HG02623 (cell line): ENCODE data around the gene ZMYND19.
"Not testable (repeated sequence)": the region's sequence is repeated elsewhere in the genome, so short reads cannot be mapped to it uniquely, and the experiment has no call there.

ENCODE experiments used
- ATAC-seq: cut with Tn5 transposase; IDR thresholded peaks from one replicate; pipeline ENCODE4 v1.9.1; 2021; ENCODE audit warnings: moderate library complexity; ENCODE audit not compliant: unreplicated experiment

Gene ZMYND19

GRCh38 chr9:137589441-137590122, 730 bp downstream of the ZMYND19 start:
- ATAC-seq, result peak; percentile 15

GRCh38 chr9:137588891-137589290, 1.4 kb downstream of the ZMYND19 start:
- ATAC-seq, result no peak

- ATAC-seq, result no peak
These were observed 2.0 kb downstream of the ZMYND19 start for GRCh38 chr9:137588311-137588710.

GRCh38 chr9:137586854-137587253, 3.5 kb downstream of the ZMYND19 start:
- no peak for ATAC-seq

- ATAC-seq, result no peak
These were observed 6.4 kb downstream of the ZMYND19 start for GRCh38 chr9:137583957-137584356.

GRCh38 chr9:137583347-137583746, 7.0 kb downstream of the ZMYND19 start:
- ATAC-seq, result no peak

- no peak for ATAC-seq
These were observed 7.9 kb downstream of the ZMYND19 start for GRCh38 chr9:137582286-137582860.

- no peak for ATAC-seq
These were observed 8.7 kb downstream of the ZMYND19 start for GRCh38 chr9:137581361-137582285.

GRCh38 chr9:137580954-137581322, 9.4 kb downstream of the ZMYND19 start:
- no peak for ATAC-seq

GRCh38 chr9:137580209-137580953, 9.9 kb downstream of the ZMYND19 start:
- ATAC-seq, result no peak

GRCh38 chr9:137579259-137579604, 11.1 kb downstream of the ZMYND19 start:
- ATAC-seq, result no peak

GRCh38 chr9:137578518-137579258, 11.6 kb downstream of the ZMYND19 start, which contains the start of gene DPH7:
Gene DPH7 (minus strand): TSS chr9:137578925. CDS start chr9:137578777, 148 bp downstream.
- ATAC-seq, result peak; percentile 78

GRCh38 chr9:137575716-137576411, 14.4 kb downstream of the ZMYND19 start:
- no peak for ATAC-seq

GRCh38 chr9:137575364-137575715, 15.0 kb downstream of the ZMYND19 start:
- no peak for ATAC-seq

- ATAC-seq, result no peak
These were observed 16.1 kb downstream of the ZMYND19 start for GRCh38 chr9:137574192-137574591.

- no peak for ATAC-seq
These were observed 19.7 kb downstream of the ZMYND19 start for GRCh38 chr9:137570566-137570965.

GRCh38 chr9:137569609-137570203, 20.6 kb downstream of the ZMYND19 start:
- no peak for ATAC-seq

- ATAC-seq, result not testable (repeated sequence)
These were observed 21.9 kb downstream of the ZMYND19 start for GRCh38 chr9:137568445-137568844.

- ATAC-seq, result no peak
These were observed 25.4 kb downstream of the ZMYND19 start for GRCh38 chr9:137564817-137565411.
